ENCODE results near the gene ACTL8. TPM values are rescaled to one million over a fixed set of nuclear protein-coding genes. Genes with fewer than 3 reads are reported as not detected.

ACTL8 gene
- total RNA-seq, 1 donor from 2014 or later: not detected

DNA sequence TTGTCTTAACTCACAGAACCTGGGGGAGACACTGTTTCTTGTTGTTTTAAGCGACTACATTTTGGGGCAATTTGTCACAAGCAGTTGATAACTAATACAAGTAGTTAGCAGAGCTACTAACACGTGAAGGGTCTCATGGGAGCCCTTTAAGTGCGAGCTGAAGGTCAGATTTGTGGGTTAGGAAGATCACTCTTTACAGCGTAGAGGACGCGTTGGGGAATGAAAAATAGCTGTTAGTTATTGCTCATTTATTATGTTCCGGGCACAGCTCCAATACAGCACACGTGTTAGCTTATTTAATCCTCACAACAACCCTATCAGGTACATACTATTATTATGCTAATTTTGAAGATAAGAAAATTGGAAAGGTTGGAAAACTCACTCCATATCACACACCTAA, 95.9 kb downstream of the ACTL8 start:
- peaks cover 12% of the 10 kb centered on the region for H3K27me3 Mint-ChIP-seq (ENCODE audit: unreplicated experiment)
- TF ChIP-seq, protein P1, sequence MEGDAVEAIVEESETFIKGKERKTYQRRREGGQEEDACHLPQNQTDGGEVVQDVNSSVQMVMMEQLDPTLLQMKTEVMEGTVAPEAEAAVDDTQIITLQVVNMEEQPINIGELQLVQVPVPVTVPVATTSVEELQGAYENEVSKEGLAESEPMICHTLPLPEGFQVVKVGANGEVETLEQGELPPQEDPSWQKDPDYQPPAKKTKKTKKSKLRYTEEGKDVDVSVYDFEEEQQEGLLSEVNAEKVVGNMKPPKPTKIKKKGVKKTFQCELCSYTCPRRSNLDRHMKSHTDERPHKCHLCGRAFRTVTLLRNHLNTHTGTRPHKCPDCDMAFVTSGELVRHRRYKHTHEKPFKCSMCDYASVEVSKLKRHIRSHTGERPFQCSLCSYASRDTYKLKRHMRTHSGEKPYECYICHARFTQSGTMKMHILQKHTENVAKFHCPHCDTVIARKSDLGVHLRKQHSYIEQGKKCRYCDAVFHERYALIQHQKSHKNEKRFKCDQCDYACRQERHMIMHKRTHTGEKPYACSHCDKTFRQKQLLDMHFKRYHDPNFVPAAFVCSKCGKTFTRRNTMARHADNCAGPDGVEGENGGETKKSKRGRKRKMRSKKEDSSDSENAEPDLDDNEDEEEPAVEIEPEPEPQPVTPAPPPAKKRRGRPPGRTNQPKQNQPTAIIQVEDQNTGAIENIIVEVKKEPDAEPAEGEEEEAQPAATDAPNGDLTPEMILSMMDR (IDR thresholded peaks at IDR 0.05; ENCODE audit: partially characterized antibody, unreplicated experiment): no peak
- no peak overlapping the region for H3K4me3 Mint-ChIP-seq (ENCODE audit: unreplicated experiment)
- H3K9me3 Mint-ChIP-seq (ENCODE audit: unreplicated experiment): peaks cover 11% of the 10 kb centered on the region
- DNase-seq: no peak
- peaks cover 5% of the 10 kb centered on the region for H3K36me3 Mint-ChIP-seq (ENCODE audit: unreplicated experiment)
- H3K27ac Mint-ChIP-seq (ENCODE audit: unreplicated experiment): no peak overlapping the region
- peaks cover 20% of the 10 kb centered on the region for H3K4me1 Mint-ChIP-seq (ENCODE audit: low read depth, unreplicated experiment)

DNA sequence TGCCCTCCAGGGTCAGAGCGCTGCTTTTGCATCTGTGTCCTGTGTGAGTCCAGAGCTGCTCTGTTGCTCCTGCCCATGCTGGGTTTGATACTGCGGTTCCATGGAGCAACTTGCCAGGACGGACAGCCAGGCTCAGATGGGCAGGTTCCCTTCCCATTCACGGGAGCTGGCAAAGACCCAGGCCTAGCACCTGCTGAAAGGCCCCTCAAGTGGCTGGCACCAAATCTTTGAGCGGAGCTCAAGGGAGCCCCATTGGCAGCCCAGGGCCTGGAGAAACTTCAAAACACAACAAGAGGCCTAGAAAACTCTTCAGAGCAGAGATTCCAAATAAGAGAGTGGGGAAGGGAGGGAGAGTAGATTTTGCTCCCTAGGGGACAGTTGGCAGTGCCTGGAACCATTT, 97.2 kb downstream of the ACTL8 start:
- H3K27me3 Mint-ChIP-seq (ENCODE audit: unreplicated experiment): peaks cover 8% of the 10 kb centered on the region
- peaks cover 11% of the 10 kb centered on the region for H3K4me1 Mint-ChIP-seq (ENCODE audit: low read depth, unreplicated experiment)
- H3K27ac Mint-ChIP-seq (ENCODE audit: unreplicated experiment): no peak overlapping the region
- peaks cover 5% of the 10 kb centered on the region for H3K36me3 Mint-ChIP-seq (ENCODE audit: unreplicated experiment)
- TF ChIP-seq, protein P1 (IDR thresholded peaks at IDR 0.05; ENCODE audit: partially characterized antibody, unreplicated experiment): no peak
- no peak overlapping the region for H3K4me3 Mint-ChIP-seq (ENCODE audit: unreplicated experiment)
- peaks cover 9% of the 10 kb centered on the region for H3K9me3 Mint-ChIP-seq (ENCODE audit: unreplicated experiment)
- DNase-seq: no peak

DNA sequence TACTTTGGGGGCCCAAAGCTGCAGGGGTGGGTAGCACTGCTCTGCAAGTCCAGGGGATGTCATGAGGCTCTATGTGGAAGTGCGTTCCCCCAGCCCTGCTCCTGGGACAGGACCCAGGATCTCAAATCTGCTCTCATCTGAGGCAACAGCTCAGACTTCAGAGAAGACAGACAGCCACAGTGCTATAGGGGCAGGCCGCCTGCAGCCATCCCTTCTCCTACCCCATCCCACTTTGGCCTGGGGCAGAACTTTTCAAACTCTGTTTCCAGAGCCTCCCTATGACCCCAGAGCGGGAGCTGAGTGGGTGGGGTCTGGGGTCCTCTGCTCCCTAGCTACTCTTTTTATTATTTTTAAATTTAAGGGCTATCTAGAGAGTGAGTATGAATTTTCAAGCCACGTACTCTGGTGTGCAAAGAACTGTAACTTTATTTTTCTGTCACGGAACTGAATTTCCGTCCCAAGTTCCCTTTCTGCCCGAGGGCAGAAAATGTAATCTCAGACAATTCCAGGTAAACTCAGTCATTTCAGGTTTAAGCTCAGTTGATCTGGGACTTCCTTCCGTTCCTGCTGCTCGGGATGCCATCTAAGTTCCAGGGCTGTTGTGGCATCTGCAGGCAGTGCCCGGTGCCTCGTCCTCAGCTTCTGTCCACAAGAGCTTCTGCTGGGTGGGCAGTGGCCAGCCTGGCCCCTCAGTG, 98.3 kb downstream of the ACTL8 start:
- H3K9me3 Mint-ChIP-seq (ENCODE audit: unreplicated experiment): no peaks in the 10 kb centered on the region
- DNase-seq: no peak
- no peaks in the 10 kb centered on the region for H3K36me3 Mint-ChIP-seq (ENCODE audit: unreplicated experiment)
- H3K27me3 Mint-ChIP-seq (ENCODE audit: unreplicated experiment): peaks cover 2% of the 10 kb centered on the region
- no peak overlapping the region for H3K4me3 Mint-ChIP-seq (ENCODE audit: unreplicated experiment)
- no peak overlapping the region for H3K27ac Mint-ChIP-seq (ENCODE audit: unreplicated experiment)
- TF ChIP-seq, protein P1 (IDR thresholded peaks at IDR 0.05; ENCODE audit: partially characterized antibody, unreplicated experiment): no peak
- peaks cover 6% of the 10 kb centered on the region for H3K4me1 Mint-ChIP-seq (ENCODE audit: low read depth, unreplicated experiment)

DNA sequence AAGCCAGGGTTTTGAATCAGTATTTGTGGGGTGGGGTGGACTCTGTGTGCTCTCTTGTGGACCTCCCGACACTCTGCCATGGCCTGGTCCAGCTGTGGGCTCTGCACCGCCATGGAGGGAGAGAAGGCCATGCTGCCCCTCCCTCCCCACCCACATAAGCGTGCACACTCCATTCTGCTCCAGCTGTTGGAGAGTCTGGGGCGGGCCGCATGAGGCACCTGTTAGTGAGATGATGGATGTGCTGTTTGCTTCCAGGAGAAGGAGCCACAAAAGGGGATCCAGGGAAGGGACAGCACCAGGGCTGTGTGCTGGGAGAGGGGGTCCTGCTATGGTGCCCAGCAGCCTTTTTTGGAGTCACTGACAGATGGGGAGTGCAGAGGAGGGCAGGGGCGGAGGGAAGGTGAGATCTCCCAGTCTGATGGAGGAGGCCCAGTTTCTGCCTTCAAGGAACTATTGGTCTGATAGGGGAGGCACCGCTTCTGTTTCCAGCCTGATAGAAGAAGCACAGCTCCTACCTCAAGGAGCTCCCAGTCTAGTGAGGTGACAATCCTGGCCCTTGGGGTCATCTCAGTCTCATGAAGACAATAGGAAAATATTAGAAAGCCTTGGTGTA, 101.5 kb downstream of the ACTL8 start:
- Mint-ChIP-seq H3K4me3 (ENCODE audit: unreplicated experiment) (no peak overlapping the region), H3K4me1 (ENCODE audit: low read depth, unreplicated experiment) (no peaks in the 10 kb centered on the region), H3K9me3 (ENCODE audit: unreplicated experiment) (peaks cover 2% of the 10 kb centered on the region), H3K27ac (ENCODE audit: unreplicated experiment) (no peak overlapping the region), H3K27me3 (ENCODE audit: unreplicated experiment) (peaks cover 7% of the 10 kb centered on the region), H3K36me3 (ENCODE audit: unreplicated experiment) (peaks cover 4% of the 10 kb centered on the region)
- TF ChIP-seq, protein P1 (IDR thresholded peaks at IDR 0.05; ENCODE audit: partially characterized antibody, unreplicated experiment): no peak
- no peak for DNase-seq

DNA sequence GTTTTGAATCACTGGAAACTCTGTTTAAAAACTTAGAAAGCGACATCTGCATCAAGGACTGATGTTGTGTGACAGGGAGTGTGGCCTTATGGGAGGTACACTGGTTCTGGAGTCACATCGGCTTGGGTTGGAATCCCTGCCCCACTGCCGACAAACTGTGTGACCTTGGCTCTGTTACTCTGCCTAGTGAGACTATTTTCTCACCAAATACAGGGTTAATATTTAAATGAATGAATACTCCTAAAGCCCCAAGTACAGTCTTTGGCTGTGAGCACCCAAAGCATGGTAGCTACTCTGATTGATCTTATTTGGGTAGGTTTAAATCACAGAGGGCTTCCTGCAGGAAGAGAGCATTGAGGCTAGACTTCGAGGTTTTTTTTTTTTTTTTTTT, 102.0 kb downstream of the ACTL8 start:
- Mint-ChIP-seq H3K27ac (ENCODE audit: unreplicated experiment) (no peak overlapping the region), H3K4me3 (ENCODE audit: unreplicated experiment) (no peak overlapping the region), H3K27me3 (ENCODE audit: unreplicated experiment) (peaks cover 7% of the 10 kb centered on the region), H3K9me3 (ENCODE audit: unreplicated experiment) (peaks cover 2% of the 10 kb centered on the region), H3K4me1 (ENCODE audit: low read depth, unreplicated experiment) (peaks cover 4% of the 10 kb centered on the region), H3K36me3 (ENCODE audit: unreplicated experiment) (peaks cover 4% of the 10 kb centered on the region)
- no peak for DNase-seq
- TF ChIP-seq, protein P1 (IDR thresholded peaks at IDR 0.05; ENCODE audit: partially characterized antibody, unreplicated experiment): no peak
